HepG2 (cell line): ENCODE measurements around the gene CTU2. TPM values are rescaled to one million over a fixed set of nuclear protein-coding genes. Genes with fewer than 3 reads are reported as not detected.

Experiments used
- ARNT2 ChIP-seq: sonication (generic); formaldehyde crosslinking; IDR thresholded peaks from 2 replicates; pipeline ENCODE4 v1.8.0; 2022; ENCODE audit warnings: mild to moderate bottlenecking, low read depth, missing genetic modification reagents, moderate library complexity
- ATRX ChIP-seq: sonication (generic); formaldehyde crosslinking; IDR thresholded peaks from 2 replicates; pipeline ENCODE4 v1.4.0; 2020; ENCODE audit warnings: missing genetic modification reagents, borderline replicate concordance
- SMAD1 ChIP-seq: sonication (generic); formaldehyde crosslinking; IDR thresholded peaks from 2 replicates; pipeline ENCODE4 v1.4.0; 2020; ENCODE audit warnings: missing genetic modification reagents, low read depth, mild to moderate bottlenecking, borderline replicate concordance
- ZMYM4 ChIP-seq: sonication (generic); formaldehyde crosslinking; IDR thresholded peaks from 2 replicates; pipeline ENCODE4 v1.8.1; 2023; ENCODE audit warnings: mild to moderate bottlenecking, missing genetic modification reagents
- ZNF180 ChIP-seq: sonication (generic); formaldehyde crosslinking; IDR thresholded peaks from 2 replicates; pipeline ENCODE4 v1.4.0; 2020; ENCODE audit warnings: low read depth, missing genetic modification reagents, borderline replicate concordance
- ZNF263 ChIP-seq: sonication (generic); formaldehyde crosslinking; IDR thresholded peaks from 2 replicates; pipeline ENCODE4 v1.4.0; 2020; ENCODE audit warnings: missing genetic modification reagents
- polyA plus RNA-seq, 8 experiments: library from polyadenylated mRNA; depleted of rRNA in 3 of 8; stranded (reverse) in 7 of 8; unstranded in 1 of 8; fragments of >200 nt; fragmentation: Illumina TruSeq in 4 of 8; extraction: Trizol in 4 of 8; gene quantifications; 2 replicates each; pipeline versions ENCODE4 v1.2.1 to v1.2.3, GENCODE V29; 2011 to 2016; ENCODE audit warnings: low read depth in 4 of 8, missing spikeins in 1 of 8, mixed read lengths in 1 of 8; ENCODE audit not compliant: insufficient read depth in 1 of 8
- total RNA-seq, 5 experiments: library from RNA; depleted of rRNA; stranded (reverse); fragments of >200 nt; fragmentation: Illumina TruSeq; extraction: Trizol; gene quantifications; 2 replicates each; pipeline ENCODE4 v1.2.3, GENCODE V29; 2016; ENCODE audit warnings: low read depth in 1 of 5
- TF ChIP-seq, protein P1 (sequence below): sonication (generic); formaldehyde crosslinking; IDR thresholded peaks from one replicate; pipeline ENCODE4 v1.5.1; 2020; ENCODE audit warnings: mild to moderate bottlenecking, missing genetic modification reagents; ENCODE audit errors: not compliant biosample characterization
- TF ChIP-seq, protein P2 (sequence below): sonication (generic); formaldehyde crosslinking; IDR thresholded peaks from 2 replicates; pipeline ENCODE4 v1.4.0; 2020; ENCODE audit warnings: missing genetic modification reagents
- TF ChIP-seq, protein P3 (sequence below), 2 experiments: sonication (generic) in 1 of 2; formaldehyde crosslinking in 1 of 2; IDR thresholded peaks; 2 replicates each; pipeline versions ENCODE4 v1.5.1 to v1.6.1; 2011 to 2020; ENCODE audit warnings: borderline replicate concordance in 1 of 2, low read depth in 1 of 2, low read length in 1 of 2, mild to moderate bottlenecking in 1 of 2, missing genetic modification reagents in 1 of 2, moderate library complexity in 1 of 2
- TF ChIP-seq, protein P4 (sequence below): sonication (generic); formaldehyde crosslinking; IDR thresholded peaks from 2 replicates; pipeline ENCODE4 v1.4.0; 2020; ENCODE audit warnings: missing genetic modification reagents
- TF ChIP-seq, protein P5 (sequence below): sonication (generic); formaldehyde crosslinking; IDR thresholded peaks from 2 replicates; pipeline ENCODE4 v1.8.1; 2022; ENCODE audit warnings: low read depth, mild to moderate bottlenecking, missing genetic modification reagents

CTU2 gene
- total and polyA plus RNA-seq, 2 of the 13 experiments (the other 11 are each of a cell fraction or from before 2014, with no cell fraction given), result 13.3 to 21.9 TPM

DNA sequence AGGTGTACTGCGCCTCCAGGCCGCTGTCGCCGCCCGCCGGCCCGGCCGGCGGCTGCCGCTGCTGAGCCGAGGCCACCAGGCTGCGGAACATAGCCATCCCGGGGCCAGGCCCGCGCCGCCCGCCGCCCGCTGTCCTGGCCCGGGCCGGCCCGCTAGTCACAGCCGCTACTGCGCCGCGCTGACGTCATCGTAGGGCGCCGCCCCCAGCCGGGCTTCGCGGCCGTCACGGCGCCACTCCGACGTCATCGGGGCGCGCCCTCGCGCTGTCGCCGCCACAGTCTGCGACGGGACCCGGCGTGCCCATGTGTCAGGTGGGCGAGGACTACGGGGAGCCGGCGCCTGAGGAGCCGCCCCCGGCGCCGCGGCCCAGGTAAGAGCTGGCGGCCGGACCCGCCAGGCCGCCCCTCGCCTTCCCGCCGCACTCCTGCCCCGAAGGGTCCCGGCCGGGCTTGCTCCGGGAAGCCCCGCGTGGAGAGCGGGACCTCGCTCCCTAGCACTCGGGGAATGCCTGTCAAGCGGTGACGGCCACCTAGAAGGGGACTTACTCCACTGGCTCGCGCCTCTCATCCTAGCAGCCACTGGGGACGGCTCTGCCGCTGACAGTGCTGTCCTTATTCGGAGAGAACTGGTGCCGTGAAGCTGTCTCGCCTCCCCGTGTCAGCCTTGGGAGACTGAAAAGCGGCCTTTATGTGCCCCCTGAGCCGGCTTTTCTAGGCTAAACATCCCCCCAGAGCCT lies at the start of gene CTU2, which contains the start of gene RNF166 (continued):
- TF ChIP-seq, protein P1, sequence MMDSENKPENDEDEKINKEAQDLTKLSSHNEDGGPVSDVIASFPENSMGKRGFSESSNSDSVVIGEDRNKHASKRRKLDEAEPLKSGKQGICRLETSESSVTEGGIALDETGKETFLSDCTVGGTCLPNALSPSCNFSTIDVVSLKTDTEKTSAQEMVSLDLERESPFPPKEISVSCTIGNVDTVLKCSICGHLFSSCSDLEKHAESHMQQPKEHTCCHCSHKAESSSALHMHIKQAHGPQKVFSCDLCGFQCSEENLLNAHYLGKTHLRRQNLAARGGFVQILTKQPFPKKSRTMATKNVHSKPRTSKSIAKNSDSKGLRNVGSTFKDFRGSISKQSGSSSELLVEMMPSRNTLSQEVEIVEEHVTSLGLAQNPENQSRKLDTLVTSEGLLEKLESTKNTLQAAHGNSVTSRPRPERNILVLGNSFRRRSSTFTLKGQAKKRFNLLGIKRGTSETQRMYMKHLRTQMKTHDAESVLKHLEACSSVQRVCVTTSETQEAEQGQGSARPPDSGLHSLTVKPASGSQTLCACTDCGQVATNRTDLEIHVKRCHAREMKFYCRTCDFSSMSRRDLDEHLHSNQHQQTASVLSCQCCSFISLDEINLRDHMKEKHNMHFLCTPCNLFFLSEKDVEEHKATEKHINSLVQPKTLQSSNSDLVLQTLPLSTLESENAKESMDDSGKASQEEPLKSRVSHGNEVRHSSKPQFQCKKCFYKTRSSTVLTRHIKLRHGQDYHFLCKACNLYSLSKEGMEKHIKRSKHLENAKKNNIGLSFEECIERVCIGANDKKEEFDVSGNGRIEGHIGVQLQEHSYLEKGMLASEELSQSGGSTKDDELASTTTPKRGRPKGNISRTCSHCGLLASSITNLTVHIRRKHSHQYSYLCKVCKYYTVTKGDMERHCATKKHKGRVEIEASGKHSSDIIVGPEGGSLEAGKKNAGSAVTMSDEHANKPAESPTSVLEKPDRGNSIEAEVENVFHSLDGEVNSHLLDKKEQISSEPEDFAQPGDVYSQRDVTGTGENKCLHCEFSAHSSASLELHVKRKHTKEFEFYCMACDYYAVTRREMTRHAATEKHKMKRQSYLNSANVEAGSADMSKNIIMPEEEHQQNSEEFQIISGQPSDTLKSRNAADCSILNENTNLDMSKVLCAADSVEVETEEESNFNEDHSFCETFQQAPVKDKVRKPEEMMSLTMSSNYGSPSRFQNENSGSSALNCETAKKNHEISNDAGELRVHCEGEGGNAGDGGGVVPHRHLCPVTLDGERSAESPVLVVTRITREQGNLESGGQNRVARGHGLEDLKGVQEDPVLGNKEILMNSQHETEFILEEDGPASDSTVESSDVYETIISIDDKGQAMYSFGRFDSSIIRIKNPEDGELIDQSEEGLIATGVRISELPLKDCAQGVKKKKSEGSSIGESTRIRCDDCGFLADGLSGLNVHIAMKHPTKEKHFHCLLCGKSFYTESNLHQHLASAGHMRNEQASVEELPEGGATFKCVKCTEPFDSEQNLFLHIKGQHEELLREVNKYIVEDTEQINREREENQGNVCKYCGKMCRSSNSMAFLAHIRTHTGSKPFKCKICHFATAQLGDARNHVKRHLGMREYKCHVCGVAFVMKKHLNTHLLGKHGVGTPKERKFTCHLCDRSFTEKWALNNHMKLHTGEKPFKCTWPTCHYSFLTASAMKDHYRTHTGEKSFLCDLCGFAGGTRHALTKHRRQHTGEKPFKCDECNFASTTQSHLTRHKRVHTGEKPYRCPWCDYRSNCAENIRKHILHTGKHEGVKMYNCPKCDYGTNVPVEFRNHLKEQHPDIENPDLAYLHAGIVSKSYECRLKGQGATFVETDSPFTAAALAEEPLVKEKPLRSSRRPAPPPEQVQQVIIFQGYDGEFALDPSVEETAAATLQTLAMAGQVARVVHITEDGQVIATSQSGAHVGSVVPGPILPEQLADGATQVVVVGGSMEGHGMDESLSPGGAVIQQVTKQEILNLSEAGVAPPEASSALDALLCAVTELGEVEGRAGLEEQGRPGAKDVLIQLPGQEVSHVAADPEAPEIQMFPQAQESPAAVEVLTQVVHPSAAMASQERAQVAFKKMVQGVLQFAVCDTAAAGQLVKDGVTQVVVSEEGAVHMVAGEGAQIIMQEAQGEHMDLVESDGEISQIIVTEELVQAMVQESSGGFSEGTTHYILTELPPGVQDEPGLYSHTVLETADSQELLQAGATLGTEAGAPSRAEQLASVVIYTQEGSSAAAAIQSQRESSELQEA (CRISPR knock-in tag), result peak; percentile 66
- TF ChIP-seq ATRX (no peak), ZMYM4 (CRISPR knock-in tag) (peak; percentile 78), ZNF180 (CRISPR knock-in tag) (0 out of 2 replicates have a peak, but pooled peaks have one; percentile 54), SMAD1 (CRISPR knock-in tag) (peak; percentile 50; the same call in 1 of the 2 replicates), ARNT2 (CRISPR knock-in tag) (peak; percentile 96), ZNF263 (CRISPR knock-in tag) (no peak)
- TF ChIP-seq, protein P2, sequence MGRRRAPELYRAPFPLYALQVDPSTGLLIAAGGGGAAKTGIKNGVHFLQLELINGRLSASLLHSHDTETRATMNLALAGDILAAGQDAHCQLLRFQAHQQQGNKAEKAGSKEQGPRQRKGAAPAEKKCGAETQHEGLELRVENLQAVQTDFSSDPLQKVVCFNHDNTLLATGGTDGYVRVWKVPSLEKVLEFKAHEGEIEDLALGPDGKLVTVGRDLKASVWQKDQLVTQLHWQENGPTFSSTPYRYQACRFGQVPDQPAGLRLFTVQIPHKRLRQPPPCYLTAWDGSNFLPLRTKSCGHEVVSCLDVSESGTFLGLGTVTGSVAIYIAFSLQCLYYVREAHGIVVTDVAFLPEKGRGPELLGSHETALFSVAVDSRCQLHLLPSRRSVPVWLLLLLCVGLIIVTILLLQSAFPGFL (CRISPR knock-in tag), result peak; percentile 88; the same call in 1 of the 2 replicates
- TF ChIP-seq, protein P3, sequence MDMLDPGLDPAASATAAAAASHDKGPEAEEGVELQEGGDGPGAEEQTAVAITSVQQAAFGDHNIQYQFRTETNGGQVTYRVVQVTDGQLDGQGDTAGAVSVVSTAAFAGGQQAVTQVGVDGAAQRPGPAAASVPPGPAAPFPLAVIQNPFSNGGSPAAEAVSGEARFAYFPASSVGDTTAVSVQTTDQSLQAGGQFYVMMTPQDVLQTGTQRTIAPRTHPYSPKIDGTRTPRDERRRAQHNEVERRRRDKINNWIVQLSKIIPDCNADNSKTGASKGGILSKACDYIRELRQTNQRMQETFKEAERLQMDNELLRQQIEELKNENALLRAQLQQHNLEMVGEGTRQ (IDR thresholded peaks at IDR 0.05; ENCODE audit: low read depth, low read length), result no peak
- TF ChIP-seq, protein P3 (CRISPR knock-in tag; IDR thresholded peaks at IDR 0.05; ENCODE audit: borderline replicate concordance), result no peak
- TF ChIP-seq, protein P4, sequence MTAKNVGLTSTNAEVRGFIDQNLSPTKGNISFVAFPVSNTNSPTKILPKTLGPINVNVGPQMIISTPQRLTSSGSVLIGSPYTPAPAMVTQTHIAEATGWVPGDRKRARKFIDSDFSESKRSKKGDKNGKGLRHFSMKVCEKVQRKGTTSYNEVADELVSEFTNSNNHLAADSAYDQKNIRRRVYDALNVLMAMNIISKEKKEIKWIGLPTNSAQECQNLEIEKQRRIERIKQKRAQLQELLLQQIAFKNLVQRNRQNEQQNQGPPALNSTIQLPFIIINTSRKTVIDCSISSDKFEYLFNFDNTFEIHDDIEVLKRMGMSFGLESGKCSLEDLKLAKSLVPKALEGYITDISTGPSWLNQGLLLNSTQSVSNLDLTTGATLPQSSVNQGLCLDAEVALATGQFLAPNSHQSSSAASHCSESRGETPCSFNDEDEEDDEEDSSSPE, result peak; percentile 87
- TF ChIP-seq, protein P5, sequence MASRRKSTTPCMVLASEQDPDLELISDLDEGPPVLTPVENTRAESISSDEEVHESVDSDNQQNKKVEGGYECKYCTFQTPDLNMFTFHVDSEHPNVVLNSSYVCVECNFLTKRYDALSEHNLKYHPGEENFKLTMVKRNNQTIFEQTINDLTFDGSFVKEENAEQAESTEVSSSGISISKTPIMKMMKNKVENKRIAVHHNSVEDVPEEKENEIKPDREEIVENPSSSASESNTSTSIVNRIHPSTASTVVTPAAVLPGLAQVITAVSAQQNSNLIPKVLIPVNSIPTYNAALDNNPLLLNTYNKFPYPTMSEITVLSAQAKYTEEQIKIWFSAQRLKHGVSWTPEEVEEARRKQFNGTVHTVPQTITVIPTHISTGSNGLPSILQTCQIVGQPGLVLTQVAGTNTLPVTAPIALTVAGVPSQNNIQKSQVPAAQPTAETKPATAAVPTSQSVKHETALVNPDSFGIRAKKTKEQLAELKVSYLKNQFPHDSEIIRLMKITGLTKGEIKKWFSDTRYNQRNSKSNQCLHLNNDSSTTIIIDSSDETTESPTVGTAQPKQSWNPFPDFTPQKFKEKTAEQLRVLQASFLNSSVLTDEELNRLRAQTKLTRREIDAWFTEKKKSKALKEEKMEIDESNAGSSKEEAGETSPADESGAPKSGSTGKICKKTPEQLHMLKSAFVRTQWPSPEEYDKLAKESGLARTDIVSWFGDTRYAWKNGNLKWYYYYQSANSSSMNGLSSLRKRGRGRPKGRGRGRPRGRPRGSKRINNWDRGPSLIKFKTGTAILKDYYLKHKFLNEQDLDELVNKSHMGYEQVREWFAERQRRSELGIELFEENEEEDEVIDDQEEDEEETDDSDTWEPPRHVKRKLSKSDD (CRISPR knock-in tag), result peak; percentile 100
